22Rv1 (cell line): ENCODE results near the gene FAM89B.

ENCODE experiments used
- H3K27ac ChIP-seq: fragments of 450-650 bp; 2 replicates; pipeline ENCODE4 v1.5.1; 2017
- ZFX ChIP-seq: fragments of 450-650 bp; IDR thresholded peaks from 2 replicates; pipeline ENCODE4 v1.6.1; 2017; ENCODE audit warnings: antibody characterized with exemption, borderline replicate concordance
- TF ChIP-seq, protein P1 (sequence below): fragments of 450-650 bp; IDR thresholded peaks from 2 replicates; pipeline ENCODE4 v1.5.1; 2017; ENCODE audit warnings: mild to moderate bottlenecking

Gene FAM89B

GRCh38 chr11:65609229-65609628 is 36.9 kb downstream of the FAM89B start:
- no peak for TF ChIP-seq ZFX
- TF ChIP-seq, protein P1, sequence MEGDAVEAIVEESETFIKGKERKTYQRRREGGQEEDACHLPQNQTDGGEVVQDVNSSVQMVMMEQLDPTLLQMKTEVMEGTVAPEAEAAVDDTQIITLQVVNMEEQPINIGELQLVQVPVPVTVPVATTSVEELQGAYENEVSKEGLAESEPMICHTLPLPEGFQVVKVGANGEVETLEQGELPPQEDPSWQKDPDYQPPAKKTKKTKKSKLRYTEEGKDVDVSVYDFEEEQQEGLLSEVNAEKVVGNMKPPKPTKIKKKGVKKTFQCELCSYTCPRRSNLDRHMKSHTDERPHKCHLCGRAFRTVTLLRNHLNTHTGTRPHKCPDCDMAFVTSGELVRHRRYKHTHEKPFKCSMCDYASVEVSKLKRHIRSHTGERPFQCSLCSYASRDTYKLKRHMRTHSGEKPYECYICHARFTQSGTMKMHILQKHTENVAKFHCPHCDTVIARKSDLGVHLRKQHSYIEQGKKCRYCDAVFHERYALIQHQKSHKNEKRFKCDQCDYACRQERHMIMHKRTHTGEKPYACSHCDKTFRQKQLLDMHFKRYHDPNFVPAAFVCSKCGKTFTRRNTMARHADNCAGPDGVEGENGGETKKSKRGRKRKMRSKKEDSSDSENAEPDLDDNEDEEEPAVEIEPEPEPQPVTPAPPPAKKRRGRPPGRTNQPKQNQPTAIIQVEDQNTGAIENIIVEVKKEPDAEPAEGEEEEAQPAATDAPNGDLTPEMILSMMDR: no peak

GRCh38 chr11:65609665-65610064 is 37.3 kb downstream of the FAM89B start:
- no peak for TF ChIP-seq ZFX
- TF ChIP-seq, protein P1: no peak

More at GRCh38 chr11:65609229-65609628, 36.9 kb downstream of the FAM89B start:
- peak overlapping the region; percentile 87; the same call in 1 of the 2 replicates for H3K27ac ChIP-seq

GRCh38 chr11:65610404-65610803 is 38.1 kb downstream of the FAM89B start:
- H3K27ac ChIP-seq: no peak overlapping the region
- TF ChIP-seq, protein P1: no peak
- TF ChIP-seq ZFX: no peak

More at GRCh38 chr11:65609665-65610064, 37.3 kb downstream of the FAM89B start:
- no peak overlapping the region for H3K27ac ChIP-seq

- no peak overlapping the region; the same call in 1 of the 2 replicates for H3K27ac ChIP-seq
- TF ChIP-seq, protein P1: no peak
- TF ChIP-seq ZFX: no peak
Observed at GRCh38 chr11:65611028-65611757, 38.9 kb downstream of the FAM89B start.

GRCh38 chr11:65611758-65612603 is 39.6 kb downstream of the FAM89B start:
- TF ChIP-seq ZFX: no peak
- TF ChIP-seq, protein P1: no peak
- H3K27ac ChIP-seq: peak overlapping the region; percentile 96

DNA sequence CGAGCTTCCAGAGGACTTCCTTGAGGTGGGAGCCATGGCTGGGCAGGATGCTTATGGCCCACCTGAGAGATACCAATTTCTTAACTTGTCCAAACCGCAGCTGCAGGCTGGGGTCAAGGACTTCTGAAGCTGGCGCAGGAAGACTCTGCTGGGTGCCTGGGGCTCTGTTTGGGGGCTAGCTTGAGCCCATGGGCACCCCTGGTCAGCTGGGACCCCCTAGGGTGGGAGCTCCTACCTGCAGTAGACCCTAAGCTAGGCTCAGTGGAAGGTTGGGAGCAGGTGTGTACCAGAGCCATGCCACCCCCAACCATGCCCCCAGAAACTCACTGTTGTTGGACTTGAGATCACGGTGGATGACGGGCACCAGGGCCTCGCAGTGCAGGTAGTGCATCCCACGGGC is 40.4 kb downstream of the FAM89B start:
- TF ChIP-seq ZFX: no peak
- TF ChIP-seq, protein P1: no peak
- peak overlapping the region; percentile 96 for H3K27ac ChIP-seq
